Glutamatergic neuron (in vitro differentiated cells): ENCODE data around the gene DSCAML1. TPM values are rescaled to one million over a fixed set of nuclear protein-coding genes. Genes with fewer than 3 reads are reported as not detected.

Experiments used
- DNase-seq: peaks from one replicate; pipeline ENCODE4 v3.0.0; 2022
- H3K27ac Mint-ChIP-seq: one replicate; pipeline ENCODE4 v1.8.0; 2020; ENCODE audit warnings: mild to moderate bottlenecking, mixed read lengths, inconsistent platforms; ENCODE audit not compliant: unreplicated experiment
- H3K27me3 Mint-ChIP-seq: one replicate; pipeline ENCODE4 v1.8.0; 2020; ENCODE audit warnings: mild to moderate bottlenecking, moderate library complexity, mixed read lengths, inconsistent platforms; ENCODE audit not compliant: unreplicated experiment
- H3K36me3 Mint-ChIP-seq: one replicate; pipeline ENCODE4 v1.8.0; 2020; ENCODE audit warnings: mild to moderate bottlenecking, mixed read lengths, inconsistent platforms; ENCODE audit not compliant: unreplicated experiment
- H3K4me1 Mint-ChIP-seq: one replicate; pipeline ENCODE4 v1.8.0; 2020; ENCODE audit warnings: mild to moderate bottlenecking, low read depth, mixed read lengths, inconsistent platforms; ENCODE audit not compliant: unreplicated experiment
- H3K4me3 Mint-ChIP-seq: one replicate; pipeline ENCODE4 v1.8.0; 2020; ENCODE audit warnings: mild to moderate bottlenecking, mixed read lengths, inconsistent platforms; ENCODE audit not compliant: unreplicated experiment
- H3K9me3 Mint-ChIP-seq: one replicate; pipeline ENCODE4 v1.8.0; 2020; ENCODE audit warnings: mild to moderate bottlenecking, moderate library complexity, mixed read lengths, inconsistent platforms; ENCODE audit not compliant: unreplicated experiment
- CTCF ChIP-seq: fragments of 200-600 bp; sonication (generic); IDR thresholded peaks from one replicate; pipeline ENCODE4 v1.5.0; 2021; ENCODE audit not compliant: partially characterized antibody, unreplicated experiment
- total RNA-seq: library from RNA; stranded (reverse); fragmentation: NEBNext Ultra II Directional; extraction: Animal tissue kit (Norgen Biotek cat#: 25700); gene quantifications from one replicate; pipeline ENCODE4 v1.2.1, GENCODE V29; 2021; ENCODE audit not compliant: unreplicated experiment

Gene DSCAML1
- total RNA-seq, 1 donor from 2014 or later: 0.07 TPM

- H3K4me3 Mint-ChIP-seq: no peak overlapping the region
- no peaks in the 10 kb centered on the region for H3K36me3 Mint-ChIP-seq
- TF ChIP-seq CTCF: no peak
- no peak for DNase-seq
- H3K27ac Mint-ChIP-seq: no peak overlapping the region
- no peaks in the 10 kb centered on the region for H3K9me3 Mint-ChIP-seq
- peaks cover 1% of the 10 kb centered on the region for H3K4me1 Mint-ChIP-seq
- H3K27me3 Mint-ChIP-seq: peaks cover 8% of the 10 kb centered on the region
These were observed 48.1 kb downstream of the DSCAML1 start for GRCh38 chr11:117748771-117749540.

- no peak overlapping the region for H3K27ac Mint-ChIP-seq
- H3K36me3 Mint-ChIP-seq: no peaks in the 10 kb centered on the region
- H3K4me1 Mint-ChIP-seq: peaks cover 2% of the 10 kb centered on the region
- H3K4me3 Mint-ChIP-seq: no peak overlapping the region
- H3K27me3 Mint-ChIP-seq: peaks cover 10% of the 10 kb centered on the region
- no peaks in the 10 kb centered on the region for H3K9me3 Mint-ChIP-seq
- DNase-seq: no peak
- no peak for TF ChIP-seq CTCF
These were observed 49.1 kb downstream of the DSCAML1 start for GRCh38 chr11:117747892-117748291.

GRCh38 chr11:117745346-117745745 is 51.7 kb downstream of the DSCAML1 start:
- Mint-ChIP-seq H3K4me3 (no peak overlapping the region), H3K4me1 (peaks cover 2% of the 10 kb centered on the region), H3K27ac (no peak overlapping the region), H3K27me3 (peaks cover 11% of the 10 kb centered on the region), H3K9me3 (no peaks in the 10 kb centered on the region), H3K36me3 (no peaks in the 10 kb centered on the region)
- TF ChIP-seq CTCF: no peak
- DNase-seq: no peak

- Mint-ChIP-seq H3K4me1 (peaks cover 2% of the 10 kb centered on the region), H3K27me3 (peaks cover 11% of the 10 kb centered on the region), H3K9me3 (no peaks in the 10 kb centered on the region), H3K27ac (no peak overlapping the region), H3K4me3 (no peak overlapping the region), H3K36me3 (no peaks in the 10 kb centered on the region)
- TF ChIP-seq CTCF: no peak
- no peak for DNase-seq
These were observed 52.4 kb downstream of the DSCAML1 start for GRCh38 chr11:117744471-117745150.
